ENCODE measurements around the gene IGHMBP2.

IGHMBP2 gene

DNA sequence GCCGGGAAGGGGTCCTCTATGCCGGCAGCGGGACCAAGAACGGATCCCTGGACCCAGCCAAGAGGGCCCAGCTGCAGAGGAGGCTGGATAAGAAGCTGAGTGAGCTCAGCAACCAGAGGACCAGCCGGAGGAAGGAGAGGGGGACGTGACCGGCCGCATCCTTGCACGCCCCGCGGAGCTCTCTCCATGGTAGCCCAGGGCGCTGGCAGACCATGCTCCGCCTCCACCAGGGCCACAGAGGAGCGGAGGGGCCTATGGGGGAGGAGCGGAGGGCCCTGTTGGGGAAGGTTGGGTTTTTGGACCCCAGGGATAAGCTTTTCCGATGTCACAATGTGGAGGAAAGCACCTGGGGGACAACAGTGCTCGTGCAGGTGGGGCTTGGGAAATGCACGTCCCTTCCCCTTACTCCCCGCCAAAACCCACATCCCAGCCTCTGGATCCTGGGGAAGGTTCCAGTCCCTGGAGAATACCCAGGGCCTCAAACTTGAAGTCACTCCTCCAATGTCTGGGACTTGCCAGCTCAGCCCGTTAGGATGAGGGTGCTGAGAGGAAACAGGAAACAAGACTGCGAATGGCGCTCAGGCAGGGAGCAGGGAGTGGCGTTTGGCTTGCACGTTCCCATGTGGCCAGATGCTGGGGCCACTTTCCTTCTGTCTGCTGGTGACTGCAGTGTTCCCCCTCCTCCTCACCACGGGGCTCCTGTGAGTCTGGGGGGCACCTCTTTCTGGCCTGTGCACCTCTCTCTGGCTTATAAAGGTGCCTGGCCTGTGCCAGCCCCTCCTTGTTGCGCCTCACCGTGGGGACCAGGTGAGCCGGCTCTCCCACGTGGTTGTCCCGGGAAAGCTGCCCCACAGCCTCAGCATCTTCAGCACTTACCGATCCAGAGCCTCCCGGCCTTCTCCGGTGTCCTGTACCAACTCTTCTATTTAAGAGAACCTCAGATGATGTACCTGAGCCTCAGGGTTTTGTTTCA, 36.2 kb downstream of the IGHMBP2 start:
- DNase-seq (ENCODE audit: low spot score) (no peak), FAIRE-seq (no peak)

DNA sequence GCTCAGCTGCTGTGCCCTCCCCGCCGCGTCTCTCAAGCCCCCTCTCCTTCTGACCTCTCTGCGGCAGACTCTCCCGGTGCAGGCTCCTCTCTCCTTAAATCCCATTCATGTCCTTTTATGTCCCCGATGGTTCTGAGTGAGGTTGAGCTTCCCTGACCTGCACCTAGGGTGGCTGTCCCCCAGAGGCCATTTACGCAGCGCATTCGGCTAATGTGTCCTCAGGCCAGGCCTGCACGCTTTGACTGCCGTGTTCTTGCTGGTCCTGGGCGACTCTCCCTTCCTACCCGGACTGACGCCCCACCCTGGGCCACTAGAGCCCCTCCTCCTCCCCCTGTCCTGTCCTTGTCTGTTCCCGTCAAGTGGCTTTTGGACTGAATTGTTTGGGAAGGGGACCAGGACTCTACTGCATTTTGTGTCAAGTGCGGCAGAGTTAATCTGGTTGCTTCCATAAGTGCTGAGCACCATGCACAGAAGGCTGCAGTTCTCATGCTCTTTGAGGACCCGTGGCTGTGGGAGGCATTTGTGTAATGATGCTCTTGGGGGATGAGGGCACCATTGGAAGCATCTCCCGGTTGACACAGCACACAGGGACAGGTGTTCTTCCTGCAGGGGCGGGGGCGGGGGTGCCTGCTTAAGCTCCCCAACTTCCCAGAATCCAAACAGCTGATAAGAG, 37.1 kb downstream of the IGHMBP2 start:
- FAIRE-seq (no peak), DNase-seq (ENCODE audit: low spot score) (no peak)

GRCh38 chr11:68941324-68942094, 37.8 kb downstream of the IGHMBP2 start:
- FAIRE-seq (no peak), DNase-seq (ENCODE audit: low spot score) (no peak)

DNA sequence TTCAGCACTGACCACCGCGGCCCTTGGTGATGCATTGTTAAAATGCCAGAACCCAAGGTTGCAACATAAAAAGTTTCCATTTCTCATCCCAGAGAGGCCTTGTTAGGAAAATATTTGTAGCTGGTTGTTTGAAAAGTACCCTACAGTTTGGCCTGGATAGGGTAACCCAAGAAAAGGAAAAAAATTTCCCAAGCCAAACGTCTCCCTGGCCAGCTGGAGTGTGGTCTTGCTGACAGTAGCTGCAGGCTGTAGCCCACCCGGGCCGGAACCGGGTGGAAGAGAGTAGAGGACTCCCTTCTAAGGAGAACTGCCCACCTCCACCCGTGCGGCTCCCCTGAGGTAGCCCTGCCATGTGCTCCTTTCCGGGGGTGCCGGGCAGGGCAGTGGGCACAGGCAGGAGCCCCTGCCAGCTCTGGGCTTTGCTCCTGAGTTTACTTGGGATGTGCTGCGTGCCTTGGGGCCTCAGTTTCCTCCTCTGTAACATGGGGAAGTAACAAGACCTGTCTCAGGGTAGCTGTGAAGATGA, 38.5 kb downstream of the IGHMBP2 start:
- no peak for FAIRE-seq
- DNase-seq (ENCODE audit: low spot score) = no peak

DNA sequence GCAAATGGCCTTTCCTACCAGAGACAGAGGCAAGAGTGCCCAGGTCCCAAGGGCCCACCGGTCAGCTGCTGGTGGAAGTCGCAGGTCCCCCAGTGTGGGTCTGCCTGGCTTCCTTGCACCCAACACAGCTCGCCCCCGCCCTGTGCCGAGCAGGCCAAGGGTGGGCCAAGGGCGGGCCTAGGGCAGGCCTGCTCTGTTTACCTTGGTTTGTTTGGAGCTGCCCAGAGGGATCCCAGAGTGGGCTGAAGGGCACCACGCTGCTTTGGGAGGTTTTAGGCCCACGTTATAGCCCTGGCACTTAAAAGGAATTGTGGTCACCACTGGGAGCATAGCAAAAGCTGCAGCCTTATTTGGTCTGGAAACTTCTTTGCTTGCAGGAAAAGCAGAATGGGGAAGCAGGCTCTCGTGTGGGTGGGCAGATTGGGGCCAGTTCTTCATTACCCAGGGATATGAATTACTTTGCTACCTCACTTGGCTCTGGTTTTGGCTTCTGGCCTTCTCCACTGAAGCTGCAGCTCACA, 39.1 kb downstream of the IGHMBP2 start:
- FAIRE-seq = no peak
- no peak for DNase-seq (ENCODE audit: low spot score)

DNA sequence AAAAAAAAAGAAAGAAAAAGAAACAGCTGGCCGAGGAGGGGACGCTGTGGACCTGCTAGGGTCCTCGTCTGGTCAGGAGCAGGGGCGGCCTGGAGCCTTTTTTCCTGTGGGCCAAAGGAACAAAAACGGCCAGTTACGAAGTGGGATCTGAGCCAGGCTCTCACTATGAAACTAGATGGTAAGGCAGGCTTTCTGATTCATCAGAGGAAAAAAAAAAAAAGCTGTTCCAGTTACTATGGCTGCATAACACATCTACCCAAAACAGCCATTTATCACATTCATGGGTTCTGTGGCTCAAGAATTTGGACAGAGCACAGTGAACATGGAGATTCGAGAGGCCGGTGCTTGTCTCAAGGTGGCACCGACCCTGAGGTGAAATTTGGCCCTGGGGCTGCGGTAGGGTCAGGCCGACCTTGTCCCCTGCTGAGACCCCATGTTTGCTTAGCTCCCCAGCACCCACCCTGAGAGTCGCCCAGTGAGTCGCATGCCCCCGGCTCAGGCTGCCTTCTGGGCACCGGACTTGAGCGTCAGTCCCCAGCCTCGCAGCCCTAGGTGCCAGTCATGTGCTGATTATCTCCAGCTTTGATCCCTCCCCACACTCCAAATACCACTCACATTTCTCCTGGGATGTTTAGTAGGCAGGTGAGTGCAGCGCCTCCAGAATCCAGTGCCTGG, 42.9 kb downstream of the IGHMBP2 start:
- FAIRE-seq (no peak), DNase-seq (ENCODE audit: low spot score) (no peak)

DNA sequence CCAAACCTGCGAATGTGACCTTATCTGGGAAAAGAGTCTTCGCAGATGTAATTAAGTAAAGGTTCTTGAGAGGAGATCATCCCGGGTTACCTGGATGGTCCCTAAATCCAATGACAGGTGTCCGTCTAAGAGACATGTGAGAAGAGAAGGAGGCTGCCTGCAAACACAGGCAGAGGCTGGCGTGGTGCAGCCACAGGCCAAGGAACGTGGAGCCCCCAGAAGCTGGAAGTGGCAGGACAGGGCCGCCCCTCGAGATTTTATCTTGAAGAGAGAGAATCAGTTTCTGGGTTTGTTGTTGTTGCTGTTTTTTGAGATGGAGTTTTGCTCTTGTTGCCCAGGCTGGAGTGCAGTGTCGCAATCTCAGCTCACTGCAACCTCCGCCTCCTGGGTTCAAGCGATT, 43.5 kb downstream of the IGHMBP2 start:
- DNase-seq (ENCODE audit: low spot score) (no peak), FAIRE-seq (no peak)

DNA sequence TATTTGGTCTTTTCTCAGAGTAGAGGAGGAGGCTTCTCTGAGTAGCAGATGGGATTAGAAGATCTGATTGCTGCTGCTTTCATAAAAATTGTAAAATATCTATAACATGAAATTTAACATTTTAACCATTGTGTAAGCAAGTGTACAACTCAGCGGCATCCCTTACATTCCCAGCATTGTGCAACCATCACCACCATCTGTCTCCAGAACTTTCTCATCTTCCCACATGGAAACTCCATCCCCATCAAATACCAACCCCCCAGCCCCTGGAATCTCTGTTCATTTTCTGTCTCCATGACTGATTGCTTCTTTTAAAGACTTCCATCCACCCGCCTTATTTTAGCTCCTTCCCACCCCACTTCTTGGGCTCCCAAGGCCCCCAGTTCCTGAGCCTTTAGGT, 44.8 kb downstream of the IGHMBP2 start:
- no peak for DNase-seq (ENCODE audit: low spot score)
- no peak for FAIRE-seq

DNA sequence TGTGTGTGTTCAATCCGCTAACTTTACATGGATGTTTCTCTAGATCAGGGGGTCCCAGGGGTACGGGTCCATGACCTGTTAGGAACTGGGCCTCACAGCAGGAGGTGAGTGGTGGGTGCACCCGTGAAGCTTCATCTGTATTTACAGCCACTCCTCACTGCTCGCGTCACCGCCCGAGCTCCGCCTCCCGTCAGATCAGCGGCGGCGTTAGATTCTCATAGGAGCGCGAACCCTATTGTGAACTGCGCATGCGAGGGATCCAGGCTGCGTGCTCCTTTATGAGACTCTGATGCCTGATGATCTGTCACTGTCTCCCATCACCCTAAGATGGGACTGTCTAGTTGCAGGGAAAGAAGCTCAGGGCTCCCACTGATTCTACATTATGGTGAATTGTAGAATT, 45.2 kb downstream of the IGHMBP2 start:
- FAIRE-seq = no peak

DNA sequence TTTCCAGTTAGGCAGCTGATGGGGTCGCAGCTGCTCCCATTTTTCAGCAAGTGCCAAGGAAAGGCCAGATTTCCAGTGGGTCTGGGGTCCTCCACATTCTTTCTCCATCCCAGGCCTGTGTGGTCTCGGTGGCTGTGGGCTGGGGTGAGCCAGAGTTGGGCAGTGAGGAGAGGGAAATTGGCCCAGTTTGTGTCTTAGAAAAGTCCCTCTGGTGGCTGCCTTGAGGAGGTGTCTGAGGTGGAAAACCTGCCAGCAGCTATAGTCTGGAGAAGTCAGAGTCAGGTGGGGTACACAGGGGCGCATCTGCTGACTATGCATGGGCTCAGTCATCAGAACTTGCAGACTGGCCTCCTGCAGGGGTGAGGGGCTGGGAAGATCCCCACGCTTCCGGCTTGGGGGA, 46.6 kb downstream of the IGHMBP2 start:
- DNase-seq (ENCODE audit: low spot score) (peak; percentile 54), FAIRE-seq (no peak)

More for the DNA sequence above, 45.2 kb downstream of the IGHMBP2 start:
- DNase-seq (ENCODE audit: low spot score) = no peak

DNA sequence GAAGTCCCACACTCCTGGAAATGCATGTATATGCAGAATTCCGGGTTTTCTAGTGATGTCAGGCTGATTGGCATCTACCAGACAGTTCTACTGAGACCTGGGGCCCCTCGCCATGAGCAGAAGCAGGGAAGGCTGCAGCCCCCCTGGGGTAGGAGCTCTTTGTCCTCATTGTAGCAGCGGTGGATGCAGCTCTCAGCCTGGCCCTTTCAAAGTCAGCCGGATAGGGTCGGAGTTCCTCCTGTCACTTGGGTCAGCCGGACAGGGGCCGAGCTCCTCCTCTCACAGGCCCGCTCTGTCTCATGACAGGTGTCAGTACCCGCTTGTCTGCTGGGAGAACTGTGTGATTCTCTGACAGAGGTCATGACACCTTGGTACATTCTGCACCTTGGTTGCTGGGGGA, 47.1 kb downstream of the IGHMBP2 start:
- FAIRE-seq (no peak), DNase-seq (ENCODE audit: low spot score) (no peak)

GRCh38 chr11:68954836-68955606, 51.3 kb downstream of the IGHMBP2 start:
- no peak for DNase-seq (ENCODE audit: low spot score)
- no peak for FAIRE-seq

DNA sequence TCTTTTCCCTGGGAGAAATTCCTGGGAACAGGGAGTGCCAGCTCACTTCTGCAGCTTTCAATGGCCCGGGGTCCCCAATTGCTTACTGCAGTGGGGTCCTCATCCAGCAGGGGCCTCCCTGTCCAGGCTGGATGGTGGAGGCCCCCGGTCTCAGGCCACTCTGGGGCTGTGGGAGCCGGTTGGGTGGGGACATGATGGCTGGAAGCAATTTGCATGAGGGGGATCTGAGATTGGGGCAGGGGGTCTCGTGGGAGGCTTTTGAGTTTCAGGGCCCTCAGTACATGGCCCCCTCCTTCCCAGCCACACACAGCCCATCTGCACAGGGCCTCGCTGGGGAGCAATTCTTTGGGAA, 51.9 kb downstream of the IGHMBP2 start:
- DNase-seq (ENCODE audit: low spot score) (no peak), FAIRE-seq (no peak)

- peak; percentile 44 for DNase-seq (ENCODE audit: low spot score)
- no peak for FAIRE-seq
Measured at GRCh38 chr11:68956142-68956541, 52.5 kb downstream of the IGHMBP2 start.

- DNase-seq (ENCODE audit: low spot score) = no peak
Measured at GRCh38 chr11:68956547-68957254, 53.0 kb downstream of the IGHMBP2 start.

GRCh38 chr11:68958211-68958610, 54.5 kb downstream of the IGHMBP2 start:
- FAIRE-seq = no peak
- no peak for DNase-seq (ENCODE audit: low spot score)

More at GRCh38 chr11:68956547-68957254, 53.0 kb downstream of the IGHMBP2 start:
- no peak for FAIRE-seq

DNA sequence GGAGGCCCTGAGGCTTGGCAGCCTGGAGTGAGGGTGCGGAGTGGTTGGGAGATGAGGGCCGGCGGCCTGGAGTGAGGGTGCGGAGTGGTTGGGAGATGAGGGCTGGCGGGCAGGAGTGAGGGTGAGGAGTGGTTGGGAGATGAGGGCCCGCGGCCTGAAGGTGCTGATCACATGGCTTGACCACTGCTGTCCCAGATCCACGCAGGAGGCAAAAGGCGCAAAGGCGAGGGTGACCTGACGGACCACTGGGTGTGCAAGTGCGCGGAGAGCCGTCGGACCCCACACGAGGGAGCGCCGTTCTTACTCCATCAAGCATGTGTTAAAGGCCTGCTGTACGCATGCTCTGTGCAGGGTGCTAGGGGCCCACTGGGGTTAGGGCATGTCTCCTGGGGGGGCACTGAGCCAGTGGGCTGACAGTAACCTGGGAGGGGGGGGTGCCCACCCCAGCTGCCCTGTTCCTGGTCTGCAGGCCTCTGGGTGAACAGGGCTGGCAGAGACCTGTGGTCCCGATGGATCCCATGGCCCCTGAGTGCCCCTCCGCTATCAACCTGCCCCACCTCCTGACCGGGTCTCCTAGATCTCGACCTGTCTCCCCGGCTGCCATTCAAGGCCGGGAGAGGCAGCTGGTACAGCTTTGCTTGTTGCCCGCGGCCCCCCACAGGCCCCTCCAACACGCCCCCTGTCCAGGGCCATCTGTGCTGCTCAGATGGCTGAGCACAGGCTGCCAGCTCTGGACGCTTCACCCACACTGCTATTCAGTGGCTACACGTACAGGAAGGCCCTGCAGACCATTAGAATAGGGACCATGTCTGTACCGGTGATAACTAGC, 56.0 kb downstream of the IGHMBP2 start:
- FAIRE-seq = no peak
- DNase-seq (ENCODE audit: low spot score) = no peak

DNA sequence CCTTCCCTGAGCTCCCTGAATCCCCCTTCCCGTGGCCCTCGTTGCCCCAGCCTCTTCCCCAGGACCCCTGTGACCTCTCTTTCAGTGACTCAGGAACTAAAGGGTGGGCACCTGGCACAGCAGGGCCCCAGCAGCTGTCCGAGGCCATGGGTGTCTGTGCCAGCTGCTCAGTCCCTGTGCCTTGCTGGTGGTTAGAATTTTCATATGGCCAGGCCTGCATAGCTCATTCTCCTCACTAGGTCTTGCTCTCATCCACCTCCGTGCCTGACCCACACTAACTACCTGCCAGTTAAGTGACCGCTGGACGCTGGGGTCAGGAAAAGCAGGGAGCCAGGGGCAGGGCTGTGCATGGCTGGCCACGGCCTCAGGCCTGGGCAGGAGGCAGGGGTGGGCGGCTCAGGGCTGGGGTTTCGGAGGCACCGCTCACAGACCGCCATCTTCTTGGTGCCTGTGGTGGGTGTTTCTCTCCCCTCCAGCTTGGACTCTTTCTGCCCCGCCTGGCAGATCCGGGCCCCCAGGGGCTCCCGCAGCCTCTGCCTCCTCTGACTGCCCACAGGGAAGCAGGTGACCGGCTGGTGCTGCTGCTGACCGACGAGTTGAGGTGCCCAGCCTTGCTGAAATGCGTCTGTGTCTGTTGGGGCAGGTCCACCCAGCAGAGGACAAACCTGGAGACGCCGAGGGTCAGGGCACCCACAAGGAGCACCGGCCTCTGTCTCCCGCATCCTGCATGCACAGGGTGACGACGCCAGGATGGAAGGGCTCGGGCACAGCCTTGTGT, 56.8 kb downstream of the IGHMBP2 start:
- FAIRE-seq (no peak), DNase-seq (ENCODE audit: low spot score) (no peak)
